ENCODE measurements around the gene VPS13D.

Gene VPS13D

DNA sequence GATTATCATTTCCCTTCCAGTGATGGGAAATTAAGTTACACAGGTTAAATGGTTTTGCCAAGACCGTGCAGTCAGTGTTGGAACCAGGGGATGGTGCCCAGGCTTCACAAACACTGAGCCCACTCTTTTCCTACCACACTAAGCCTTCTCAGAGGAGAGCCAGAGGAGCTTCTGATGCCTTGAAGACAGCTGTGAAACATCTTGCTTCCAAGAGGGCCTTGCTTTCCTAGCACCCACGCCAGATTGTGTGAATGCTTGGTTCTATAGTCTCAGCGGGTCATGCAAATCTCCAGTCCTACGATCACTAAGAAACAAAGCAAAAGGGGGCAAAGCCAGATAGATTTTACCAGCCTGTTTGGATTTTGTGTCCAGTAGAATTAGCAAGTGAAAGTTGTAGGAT lies 200.7 kb downstream of the VPS13D start:
- no peaks in the 10 kb centered on the region for H3K9me2 ChIP-seq (replicated peaks; ENCODE audit: control insufficient read depth, low read length)
- peaks cover 3% of the 10 kb centered on the region for H3K4me1 ChIP-seq (ENCODE audit: control insufficient read depth, low read length)
- H3K27ac ChIP-seq (ENCODE audit: low read depth, low read length): no peak overlapping the region
- H3K4me2 ChIP-seq (ENCODE audit: low read length): no peak overlapping the region
- H3K79me2 ChIP-seq (ENCODE audit: control insufficient read depth, low read length): no peaks in the 10 kb centered on the region
- H3F3A ChIP-seq (ENCODE audit: control insufficient read depth, insufficient read depth): no peaks in the 10 kb centered on the region
- H3K4me3 ChIP-seq (ENCODE audit: low read length): no peak overlapping the region
- H3K27me3 ChIP-seq (ENCODE audit: control insufficient read depth, low read length): no peaks in the 10 kb centered on the region
- TF ChIP-seq EZH2phosphoT487 (IDR thresholded peaks at IDR 0.05; ENCODE audit: borderline replicate concordance, low read length): no peak
- TF ChIP-seq, protein P1, sequence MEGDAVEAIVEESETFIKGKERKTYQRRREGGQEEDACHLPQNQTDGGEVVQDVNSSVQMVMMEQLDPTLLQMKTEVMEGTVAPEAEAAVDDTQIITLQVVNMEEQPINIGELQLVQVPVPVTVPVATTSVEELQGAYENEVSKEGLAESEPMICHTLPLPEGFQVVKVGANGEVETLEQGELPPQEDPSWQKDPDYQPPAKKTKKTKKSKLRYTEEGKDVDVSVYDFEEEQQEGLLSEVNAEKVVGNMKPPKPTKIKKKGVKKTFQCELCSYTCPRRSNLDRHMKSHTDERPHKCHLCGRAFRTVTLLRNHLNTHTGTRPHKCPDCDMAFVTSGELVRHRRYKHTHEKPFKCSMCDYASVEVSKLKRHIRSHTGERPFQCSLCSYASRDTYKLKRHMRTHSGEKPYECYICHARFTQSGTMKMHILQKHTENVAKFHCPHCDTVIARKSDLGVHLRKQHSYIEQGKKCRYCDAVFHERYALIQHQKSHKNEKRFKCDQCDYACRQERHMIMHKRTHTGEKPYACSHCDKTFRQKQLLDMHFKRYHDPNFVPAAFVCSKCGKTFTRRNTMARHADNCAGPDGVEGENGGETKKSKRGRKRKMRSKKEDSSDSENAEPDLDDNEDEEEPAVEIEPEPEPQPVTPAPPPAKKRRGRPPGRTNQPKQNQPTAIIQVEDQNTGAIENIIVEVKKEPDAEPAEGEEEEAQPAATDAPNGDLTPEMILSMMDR (IDR thresholded peaks at IDR 0.05; ENCODE audit: low read depth, low read length, poor library complexity, severe bottlenecking): no peak
- H4K20me1 ChIP-seq (ENCODE audit: control insufficient read depth, insufficient read depth, low read depth, low read length): no peaks in the 10 kb centered on the region
- H3K9me3 ChIP-seq (ENCODE audit: control insufficient read depth, insufficient read depth, low read length): no peaks in the 10 kb centered on the region
- H3K36me3 ChIP-seq (ENCODE audit: control insufficient read depth, low read length): no peaks in the 10 kb centered on the region

DNA sequence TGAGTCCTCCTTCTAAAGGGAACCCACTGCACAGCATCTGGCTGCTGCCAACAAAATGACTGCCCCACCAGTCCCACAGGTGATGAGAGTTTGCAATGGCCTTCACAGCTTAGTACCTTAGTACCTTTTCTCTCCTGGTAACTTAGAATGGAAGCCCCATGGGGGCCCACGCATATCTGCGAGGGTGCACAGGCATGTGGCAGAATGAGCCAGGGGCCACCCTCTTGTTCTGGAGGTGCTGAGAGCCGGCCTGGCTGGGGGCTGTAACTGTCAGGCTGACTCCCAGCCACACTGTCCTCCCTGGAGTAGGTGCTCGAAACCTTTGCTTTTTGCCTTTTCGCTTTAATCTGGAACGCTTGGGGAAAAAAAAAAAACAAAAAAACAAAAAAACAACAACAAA lies 203.1 kb downstream of the VPS13D start:
- no peaks in the 10 kb centered on the region for H3F3A ChIP-seq (ENCODE audit: control insufficient read depth, insufficient read depth)
- H3K9me2 ChIP-seq (replicated peaks; ENCODE audit: control insufficient read depth, low read length): no peaks in the 10 kb centered on the region
- H4K20me1 ChIP-seq (ENCODE audit: control insufficient read depth, insufficient read depth, low read depth, low read length): no peaks in the 10 kb centered on the region
- no peaks in the 10 kb centered on the region for H3K27me3 ChIP-seq (ENCODE audit: control insufficient read depth, low read length)
- no peak overlapping the region for H3K4me2 ChIP-seq (ENCODE audit: low read length)
- H3K27ac ChIP-seq (ENCODE audit: low read depth, low read length): no peak overlapping the region
- H3K4me3 ChIP-seq (ENCODE audit: low read length): no peak overlapping the region
- H3K79me2 ChIP-seq (ENCODE audit: control insufficient read depth, low read length): no peaks in the 10 kb centered on the region
- H3K9me3 ChIP-seq (ENCODE audit: control insufficient read depth, insufficient read depth, low read length): no peaks in the 10 kb centered on the region
- TF ChIP-seq, protein P1 (IDR thresholded peaks at IDR 0.05; ENCODE audit: low read depth, low read length, poor library complexity, severe bottlenecking): no peak
- H3K4me1 ChIP-seq (ENCODE audit: control insufficient read depth, low read length): peaks cover 7% of the 10 kb centered on the region
- no peaks in the 10 kb centered on the region for H3K36me3 ChIP-seq (ENCODE audit: control insufficient read depth, low read length)

DNA sequence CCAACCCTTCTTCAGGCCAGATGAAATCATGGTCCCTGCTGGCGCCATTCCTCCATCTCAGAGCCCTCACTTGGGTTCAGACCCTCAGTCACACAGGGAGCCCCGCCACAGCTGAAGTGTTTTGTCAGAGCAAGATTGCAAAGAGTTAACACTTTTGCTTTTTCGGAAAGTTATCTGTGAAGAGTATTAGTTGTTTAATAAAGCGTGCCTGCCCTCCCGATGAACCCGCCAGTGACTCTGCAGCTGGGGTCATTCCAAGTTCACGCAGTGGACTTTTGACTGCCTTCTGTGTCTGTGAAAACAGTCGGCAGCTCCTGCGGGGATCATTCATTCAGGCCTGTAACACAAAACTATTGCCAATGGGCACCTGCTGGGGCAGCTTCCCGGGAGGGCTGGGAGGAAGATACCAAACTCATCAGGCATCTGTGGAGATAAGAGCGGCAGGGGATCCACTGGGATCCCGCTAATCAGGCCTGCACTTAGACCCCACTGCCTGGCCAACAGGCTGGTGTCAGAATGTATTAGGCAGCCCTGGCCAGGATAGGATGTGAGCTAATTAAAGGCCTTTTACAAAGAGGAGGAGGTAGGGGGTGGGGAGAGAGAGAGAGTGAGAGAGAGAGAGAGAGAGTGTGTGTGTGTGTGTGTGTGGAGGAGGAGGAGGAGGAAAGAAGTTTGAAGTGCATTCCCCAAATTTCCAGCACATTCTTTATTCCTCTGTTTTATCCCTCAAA lies 203.7 kb downstream of the VPS13D start:
- Histone ChIP-seq H3K9me2 (replicated peaks; ENCODE audit: control insufficient read depth, low read length) (no peaks in the 10 kb centered on the region), H3K4me1 (ENCODE audit: control insufficient read depth, low read length) (peaks cover 7% of the 10 kb centered on the region), H3K27ac (ENCODE audit: low read depth, low read length) (no peak overlapping the region), H3K4me2 (ENCODE audit: low read length) (no peak overlapping the region), H3K27me3 (ENCODE audit: control insufficient read depth, low read length) (no peaks in the 10 kb centered on the region), H3F3A (ENCODE audit: control insufficient read depth, insufficient read depth) (no peaks in the 10 kb centered on the region), H3K36me3 (ENCODE audit: control insufficient read depth, low read length) (no peaks in the 10 kb centered on the region), H4K20me1 (ENCODE audit: control insufficient read depth, insufficient read depth, low read depth, low read length) (no peaks in the 10 kb centered on the region), H3K9me3 (ENCODE audit: control insufficient read depth, insufficient read depth, low read length) (no peaks in the 10 kb centered on the region), H3K79me2 (ENCODE audit: control insufficient read depth, low read length) (no peaks in the 10 kb centered on the region), H3K4me3 (ENCODE audit: low read length) (no peak overlapping the region)
- no peak for TF ChIP-seq EZH2phosphoT487 (IDR thresholded peaks at IDR 0.05; ENCODE audit: borderline replicate concordance, low read length)
- TF ChIP-seq, protein P1 (IDR thresholded peaks at IDR 0.05; ENCODE audit: low read depth, low read length, poor library complexity, severe bottlenecking): no peak

All from DOHH2 (cell line).